Peyer's patch (tissue), 4 donors: ENCODE results near the gene ROBO2.

ENCODE experiments used
- CTCF ChIP-seq, 6 experiments: fragments of 450-650 bp in 4 of 6; fragments of 200-600 bp in 2 of 6; sonication (generic) in 1 of 6; IDR thresholded peaks; one replicate each; pipeline ENCODE4 v1.5.1; 2017 to 2019; ENCODE audit warnings: antibody characterized with exemption in 6 of 6, mild to moderate bottlenecking in 3 of 6, moderate library complexity in 1 of 6
- POLR2A ChIP-seq, 2 donors: fragments of 450-650 bp; IDR thresholded peaks; one replicate each; pipeline ENCODE4 v1.5.1; 2017; ENCODE audit warnings: antibody characterized with exemption in 2 of 2, mild to moderate bottlenecking in 2 of 2, moderate library complexity in 2 of 2

GRCh38 chr3:77041811-77042210 lies 1.9 kb downstream of the ROBO2 start:
- TF ChIP-seq CTCF (IDR thresholded peaks at IDR 0.05) = no peak
- TF ChIP-seq POLR2A (IDR thresholded peaks at IDR 0.05) = no peak
